DND-41 (cell line): ENCODE data around the gene SLC2A9.

Source experiments
- ATAC-seq: fragments of 200-7000 bp; cut with Tn5 transposase; 3 replicates; pipeline ENCODE4 v1.9.1; 2021; ENCODE audit warnings: low read depth; ENCODE audit not compliant: insufficient read depth
- DNase-seq: peaks from one replicate; pipeline ENCODE4 v3.0.0-alpha.2; 2020
- H2AFZ ChIP-seq: 2 replicates; pipeline ENCODE4 v1.6.0; 2012; ENCODE audit warnings: low read depth, low read length
- H3K27ac ChIP-seq: 2 replicates; pipeline ENCODE4 v1.5.1; 2012; ENCODE audit warnings: low read length, inconsistent platforms
- H3K27me3 ChIP-seq: fragments of 200-600 bp; sonication (generic); 2 replicates; pipeline ENCODE4 v1.6.0; 2012; ENCODE audit warnings: low read length, mild to moderate bottlenecking, inconsistent platforms; ENCODE audit not compliant: insufficient read depth, poor library complexity
- H3K36me3 ChIP-seq: 2 replicates; pipeline ENCODE4 v1.5.1; 2012; ENCODE audit warnings: low read length, inconsistent platforms; ENCODE audit not compliant: insufficient read depth
- H3K4me1 ChIP-seq: 2 replicates; pipeline ENCODE4 v1.5.1; 2012; ENCODE audit warnings: mild to moderate bottlenecking, low read length; ENCODE audit not compliant: insufficient read depth
- H3K4me2 ChIP-seq: 2 replicates; pipeline ENCODE4 v1.6.0; 2012; ENCODE audit warnings: mild to moderate bottlenecking, moderate library complexity, low read length, inconsistent platforms; ENCODE audit not compliant: insufficient read depth
- H3K4me3 ChIP-seq, 2 experiments: fragments of 200-600 bp in 1 of 2; shearing (Covaris generic) in 1 of 2; 2 replicates each; pipeline ENCODE4 v1.5.1; 2012 to 2016; ENCODE audit warnings: inconsistent platforms in 2 of 2, low read length in 2 of 2, mild to moderate bottlenecking in 2 of 2, low read depth in 1 of 2, moderate library complexity in 1 of 2
- H3K79me2 ChIP-seq: 2 replicates; pipeline ENCODE4 v1.6.0; 2012; ENCODE audit warnings: low read length, inconsistent platforms; ENCODE audit not compliant: insufficient read depth
- H3K9ac ChIP-seq: 2 replicates; pipeline ENCODE4 v1.6.0; 2012; ENCODE audit warnings: low read depth, mild to moderate bottlenecking, inconsistent platforms, low read length, moderate library complexity
- H3K9me3 ChIP-seq: 2 replicates; pipeline ENCODE4 v1.5.1; 2012; ENCODE audit warnings: low read length, moderate library complexity, mild to moderate bottlenecking, inconsistent platforms; ENCODE audit not compliant: insufficient read depth, severe bottlenecking
- H4K20me1 ChIP-seq: 2 replicates; pipeline ENCODE4 v1.6.0; 2012; ENCODE audit warnings: low read length; ENCODE audit not compliant: insufficient read depth
- EZH2 ChIP-seq: IDR thresholded peaks from 3 replicates; pipeline ENCODE4 v1.6.1; 2012; ENCODE audit warnings: borderline replicate concordance, low read depth, mild to moderate bottlenecking, moderate library complexity, low read length, inconsistent platforms; ENCODE audit not compliant: severe bottlenecking
- TF ChIP-seq, protein P1 (sequence below): IDR thresholded peaks from 2 replicates; pipeline ENCODE4 v1.5.1; 2012; ENCODE audit warnings: borderline replicate concordance, low read length, moderate library complexity, mild to moderate bottlenecking; ENCODE audit not compliant: poor library complexity, severe bottlenecking; ENCODE audit errors: extremely low read depth

The SLC2A9 gene

GRCh38 chr4:10046471-10046870 lies 25.2 kb upstream of the SLC2A9 start:
- no peak for DNase-seq
- no peak for ATAC-seq
- Histone ChIP-seq H3K4me1 (no peaks in the 10 kb centered on the region), H3K27me3 (no peaks in the 10 kb centered on the region), H3K4me3 (no peak overlapping the region), H2AFZ (no peak overlapping the region), H3K79me2 (no peaks in the 10 kb centered on the region), H3K9me3 (peaks cover 4% of the 10 kb centered on the region), H3K27ac (no peak overlapping the region), H4K20me1 (no peaks in the 10 kb centered on the region), H3K36me3 (no peaks in the 10 kb centered on the region), H3K9ac (no peak overlapping the region), H3K4me2 (no peak overlapping the region)
- TF ChIP-seq, protein P1, sequence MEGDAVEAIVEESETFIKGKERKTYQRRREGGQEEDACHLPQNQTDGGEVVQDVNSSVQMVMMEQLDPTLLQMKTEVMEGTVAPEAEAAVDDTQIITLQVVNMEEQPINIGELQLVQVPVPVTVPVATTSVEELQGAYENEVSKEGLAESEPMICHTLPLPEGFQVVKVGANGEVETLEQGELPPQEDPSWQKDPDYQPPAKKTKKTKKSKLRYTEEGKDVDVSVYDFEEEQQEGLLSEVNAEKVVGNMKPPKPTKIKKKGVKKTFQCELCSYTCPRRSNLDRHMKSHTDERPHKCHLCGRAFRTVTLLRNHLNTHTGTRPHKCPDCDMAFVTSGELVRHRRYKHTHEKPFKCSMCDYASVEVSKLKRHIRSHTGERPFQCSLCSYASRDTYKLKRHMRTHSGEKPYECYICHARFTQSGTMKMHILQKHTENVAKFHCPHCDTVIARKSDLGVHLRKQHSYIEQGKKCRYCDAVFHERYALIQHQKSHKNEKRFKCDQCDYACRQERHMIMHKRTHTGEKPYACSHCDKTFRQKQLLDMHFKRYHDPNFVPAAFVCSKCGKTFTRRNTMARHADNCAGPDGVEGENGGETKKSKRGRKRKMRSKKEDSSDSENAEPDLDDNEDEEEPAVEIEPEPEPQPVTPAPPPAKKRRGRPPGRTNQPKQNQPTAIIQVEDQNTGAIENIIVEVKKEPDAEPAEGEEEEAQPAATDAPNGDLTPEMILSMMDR, result no peak
- no peak for TF ChIP-seq EZH2

DNA sequence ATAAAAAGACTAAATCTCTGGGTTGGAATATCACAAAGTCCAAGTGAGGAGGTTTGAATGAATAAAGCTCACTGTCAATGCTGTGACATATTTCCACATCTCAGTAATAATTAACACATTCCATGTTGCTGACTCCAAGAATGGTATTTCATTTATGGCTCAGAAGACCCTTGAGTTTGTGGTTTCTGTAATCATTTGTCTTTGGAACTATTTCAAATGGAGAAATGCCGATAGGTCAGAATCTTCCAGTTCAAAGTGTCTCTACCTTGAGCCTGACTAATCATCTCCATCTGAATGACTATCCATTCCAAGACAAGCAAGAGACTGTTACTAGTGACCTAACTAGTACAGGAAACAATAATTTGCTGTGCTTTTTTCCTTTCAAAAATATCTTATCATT lies 24.2 kb upstream of the SLC2A9 start:
- Histone ChIP-seq H3K9ac (no peak overlapping the region), H3K9me3 (peaks cover 4% of the 10 kb centered on the region), H3K4me3 (no peak overlapping the region), H3K79me2 (no peaks in the 10 kb centered on the region), H3K4me2 (no peak overlapping the region), H3K36me3 (no peaks in the 10 kb centered on the region), H3K4me1 (no peaks in the 10 kb centered on the region), H3K27me3 (no peaks in the 10 kb centered on the region), H3K27ac (no peak overlapping the region), H4K20me1 (no peaks in the 10 kb centered on the region), H2AFZ (no peak overlapping the region)
- TF ChIP-seq, protein P1, result no peak
- no peak for TF ChIP-seq EZH2
- no peak for ATAC-seq
- no peak for DNase-seq

DNA sequence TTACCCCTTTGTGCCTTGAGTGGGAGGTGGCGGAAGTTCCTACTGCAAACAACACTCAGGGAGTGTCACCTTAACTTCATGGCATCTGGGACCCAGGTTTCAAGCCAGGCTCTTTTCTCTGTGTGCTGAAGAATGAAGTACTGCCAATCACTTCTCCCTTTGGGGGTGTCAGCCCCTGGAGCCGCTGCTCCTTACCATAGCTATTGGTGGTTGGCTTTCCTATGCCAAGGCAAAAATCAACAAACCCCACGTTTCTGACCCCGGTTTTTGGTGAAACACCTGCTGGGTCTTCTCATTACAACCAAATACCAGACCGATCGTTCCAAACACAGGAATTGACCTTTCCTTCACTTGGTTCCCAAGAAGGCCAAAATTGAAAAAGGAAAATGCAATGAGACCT lies 19.7 kb upstream of the SLC2A9 start:
- no peaks in the 10 kb centered on the region for H3K79me2 ChIP-seq
- H3K27ac ChIP-seq, result no peak overlapping the region
- DNase-seq (no peak), ATAC-seq (no peak)
- no peak overlapping the region for H3K4me2 ChIP-seq
- H3K4me1 ChIP-seq, result no peaks in the 10 kb centered on the region
- no peak overlapping the region for H3K4me3 ChIP-seq
- TF ChIP-seq, protein P1, result no peak
- TF ChIP-seq EZH2, result no peak
- H3K27me3 ChIP-seq, result no peaks in the 10 kb centered on the region
- H4K20me1 ChIP-seq, result no peaks in the 10 kb centered on the region
- H3K36me3 ChIP-seq, result no peaks in the 10 kb centered on the region
- H3K9ac ChIP-seq, result no peak overlapping the region
- H2AFZ ChIP-seq, result no peak overlapping the region
- peaks cover 4% of the 10 kb centered on the region for H3K9me3 ChIP-seq
